ENCODE data around the gene VMP1. TPM values are rescaled to one million over a fixed set of nuclear protein-coding genes. Genes with fewer than 3 reads are reported as not detected.

Gene VMP1
- total and polyA plus RNA-seq, 2 of the 4 experiments (the other 2 are of a cell fraction): 89.8 to 197 TPM

DNA sequence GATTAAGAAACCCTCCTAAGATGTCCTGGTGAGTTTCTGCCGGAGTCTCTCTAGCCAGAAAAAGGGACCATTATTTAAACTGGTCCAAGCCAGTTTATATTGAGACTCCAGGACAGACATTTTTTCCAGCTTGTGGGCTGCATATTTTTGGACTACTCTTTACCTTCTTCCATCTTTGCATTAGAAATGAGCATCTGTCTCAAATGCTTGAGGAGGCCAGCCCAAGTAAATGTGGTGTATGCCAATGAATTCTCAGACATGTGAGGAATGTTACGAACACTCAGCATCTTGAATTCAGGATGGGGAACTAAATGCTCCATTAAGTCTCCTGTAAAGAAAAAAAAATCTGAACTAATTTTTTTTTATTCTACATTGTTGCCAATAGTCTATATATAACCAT, 166.9 kb downstream of the VMP1 start:
- no peaks in the 10 kb centered on the region for H3K9me3 ChIP-seq (ENCODE audit: control insufficient read depth, insufficient read depth, low read length)
- 100% methylated on average over 1 of the region's 2 CpGs; no CpG with 5 or more reads in 1 of the 2 experiments for WGBS, 2 experiments (ENCODE audit: extremely low coverage in 2 of 2, insufficient read length in 1 of 2)
- POLR2A ChIA-PET (ENCODE audit: unreplicated experiment): no interaction called here
- intact Hi-C loops (cut with micrococcal nuclease) (no loop called here), in situ Hi-C loops (cut with MboI; ENCODE audit: low sequenced_read_pairs) (no loop called here), dilution Hi-C loops (cut with HindIII; ENCODE audit: low sequenced_read_pairs, unreplicated experiment) (no loop called here)
- H2BK20ac ChIP-seq (ENCODE audit: low read depth, low read length): no peak overlapping the region
- DNase-seq: no peak
- H3K4me3 ChIP-seq (ENCODE audit: insufficient read depth, low read depth, low read length): no peak overlapping the region
- H3K36me3 ChIP-seq (ENCODE audit: control insufficient read depth, insufficient read depth, low read length): peaks cover 5% of the 10 kb centered on the region
- H3K4me1 ChIP-seq (ENCODE audit: control insufficient read depth, insufficient read depth, low read length): no peaks in the 10 kb centered on the region
- H3K27ac ChIP-seq (ENCODE audit: insufficient read depth, low read length): no peak overlapping the region
- H2BK120ac ChIP-seq (ENCODE audit: low read depth, low read length): no peak overlapping the region
- no peak overlapping the region for H3K9ac ChIP-seq (ENCODE audit: low read depth, low read length)
- H2AK9ac ChIP-seq (replicated peaks; ENCODE audit: low read depth, low read length, poor library complexity): no peak overlapping the region
- CTCF ChIA-PET: no interaction called here
- H2AFZ ChIP-seq (replicated peaks; ENCODE audit: low read length, poor library complexity): no peak overlapping the region
- H3K27me3 ChIP-seq (ENCODE audit: control insufficient read depth, insufficient read depth, low read length): no peaks in the 10 kb centered on the region
- no peak overlapping the region for H2BK5ac ChIP-seq (ENCODE audit: low read depth, low read length, poor library complexity, severe bottlenecking)
- H3K4me2 ChIP-seq (ENCODE audit: low read depth, low read length): no peak overlapping the region
- no peak overlapping the region for H2BK15ac ChIP-seq (ENCODE audit: low read depth, low read length)
- H4K91ac ChIP-seq (ENCODE audit: insufficient read depth, low read depth, low read length): no peak overlapping the region
- no peak overlapping the region for H2AK5ac ChIP-seq (ENCODE audit: low read depth, low read length)
- TF ChIP-seq FOS (IDR thresholded peaks at IDR 0.05; ENCODE audit: low read depth, low read length) (no peak), CEBPB (IDR thresholded peaks at IDR 0.05; ENCODE audit: low read depth, low read length) (no peak), CHD1 (IDR thresholded peaks at IDR 0.05; ENCODE audit: low read depth, low read length) (no peak), RAD21 (IDR thresholded peaks at IDR 0.05; ENCODE audit: low read length) (no peak), MAFK (IDR thresholded peaks at IDR 0.05; ENCODE audit: low read depth, low read length) (no peak), POLR2A (IDR thresholded peaks at IDR 0.05; ENCODE audit: low read depth, low read length) (no peak), NFE2L2 (IDR thresholded peaks at IDR 0.05; ENCODE audit: low read depth, low read length) (no peak), SMC3 (IDR thresholded peaks at IDR 0.05; ENCODE audit: low read depth, low read length) (no peak), MXI1 (IDR thresholded peaks at IDR 0.05; ENCODE audit: borderline replicate concordance, low read depth, low read length) (no peak)
- TF ChIP-seq, protein P1, sequence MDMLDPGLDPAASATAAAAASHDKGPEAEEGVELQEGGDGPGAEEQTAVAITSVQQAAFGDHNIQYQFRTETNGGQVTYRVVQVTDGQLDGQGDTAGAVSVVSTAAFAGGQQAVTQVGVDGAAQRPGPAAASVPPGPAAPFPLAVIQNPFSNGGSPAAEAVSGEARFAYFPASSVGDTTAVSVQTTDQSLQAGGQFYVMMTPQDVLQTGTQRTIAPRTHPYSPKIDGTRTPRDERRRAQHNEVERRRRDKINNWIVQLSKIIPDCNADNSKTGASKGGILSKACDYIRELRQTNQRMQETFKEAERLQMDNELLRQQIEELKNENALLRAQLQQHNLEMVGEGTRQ (IDR thresholded peaks at IDR 0.05; ENCODE audit: low read depth, low read length): no peak
- TF ChIP-seq, protein P2, sequence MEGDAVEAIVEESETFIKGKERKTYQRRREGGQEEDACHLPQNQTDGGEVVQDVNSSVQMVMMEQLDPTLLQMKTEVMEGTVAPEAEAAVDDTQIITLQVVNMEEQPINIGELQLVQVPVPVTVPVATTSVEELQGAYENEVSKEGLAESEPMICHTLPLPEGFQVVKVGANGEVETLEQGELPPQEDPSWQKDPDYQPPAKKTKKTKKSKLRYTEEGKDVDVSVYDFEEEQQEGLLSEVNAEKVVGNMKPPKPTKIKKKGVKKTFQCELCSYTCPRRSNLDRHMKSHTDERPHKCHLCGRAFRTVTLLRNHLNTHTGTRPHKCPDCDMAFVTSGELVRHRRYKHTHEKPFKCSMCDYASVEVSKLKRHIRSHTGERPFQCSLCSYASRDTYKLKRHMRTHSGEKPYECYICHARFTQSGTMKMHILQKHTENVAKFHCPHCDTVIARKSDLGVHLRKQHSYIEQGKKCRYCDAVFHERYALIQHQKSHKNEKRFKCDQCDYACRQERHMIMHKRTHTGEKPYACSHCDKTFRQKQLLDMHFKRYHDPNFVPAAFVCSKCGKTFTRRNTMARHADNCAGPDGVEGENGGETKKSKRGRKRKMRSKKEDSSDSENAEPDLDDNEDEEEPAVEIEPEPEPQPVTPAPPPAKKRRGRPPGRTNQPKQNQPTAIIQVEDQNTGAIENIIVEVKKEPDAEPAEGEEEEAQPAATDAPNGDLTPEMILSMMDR (conservative IDR thresholded peaks at IDR 0.05; ENCODE audit: low read depth, low read length): no peak
- TF ChIP-seq, protein P3, sequence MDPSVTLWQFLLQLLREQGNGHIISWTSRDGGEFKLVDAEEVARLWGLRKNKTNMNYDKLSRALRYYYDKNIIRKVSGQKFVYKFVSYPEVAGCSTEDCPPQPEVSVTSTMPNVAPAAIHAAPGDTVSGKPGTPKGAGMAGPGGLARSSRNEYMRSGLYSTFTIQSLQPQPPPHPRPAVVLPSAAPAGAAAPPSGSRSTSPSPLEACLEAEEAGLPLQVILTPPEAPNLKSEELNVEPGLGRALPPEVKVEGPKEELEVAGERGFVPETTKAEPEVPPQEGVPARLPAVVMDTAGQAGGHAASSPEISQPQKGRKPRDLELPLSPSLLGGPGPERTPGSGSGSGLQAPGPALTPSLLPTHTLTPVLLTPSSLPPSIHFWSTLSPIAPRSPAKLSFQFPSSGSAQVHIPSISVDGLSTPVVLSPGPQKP (IDR thresholded peaks at IDR 0.05; ENCODE audit: borderline replicate concordance, low read depth, low read length): no peak
- no peak overlapping the region for H4K5ac ChIP-seq (ENCODE audit: low read depth, low read length)
- no TSS peak for BruUV-seq (replicated peaks)
- H3K18ac ChIP-seq (ENCODE audit: low read depth, low read length): no peak overlapping the region
- H3K79me1 ChIP-seq (ENCODE audit: low read depth in 1 of 2, low read length in 2 of 2): no peaks in the 10 kb centered on the region
- no peak overlapping the region for H3K23ac ChIP-seq (ENCODE audit: low read depth, low read length)
- H3K4ac ChIP-seq (ENCODE audit: low read depth, low read length): no peak overlapping the region
- no peak overlapping the region for H3K56ac ChIP-seq (ENCODE audit: extremely low read depth, insufficient read depth, low read length)
- H3K9me1 ChIP-seq (ENCODE audit: insufficient read depth, low read length): no peaks in the 10 kb centered on the region
- H4K8ac ChIP-seq (ENCODE audit: low read depth in 2 of 2, low read length in 2 of 2): no peak overlapping the region
- ATAC-seq (ENCODE audit: low read depth): no peak
- H4K20me1 ChIP-seq (ENCODE audit: insufficient read depth, low read length): no peaks in the 10 kb centered on the region
- no peak overlapping the region for H3K14ac ChIP-seq (replicated peaks; ENCODE audit: low read depth, low read length)

Data from IMR-90 (cell line).